GM10266 (cell line): ENCODE data around the gene MINK1.
"Not testable (repeated sequence)": the region's sequence is repeated elsewhere in the genome, so short reads cannot be mapped to it uniquely, and the experiment has no call there.

ENCODE experiments used
- DNase-seq: peaks from one replicate; pipeline ENCODE4 v3.0.0; 2012; ENCODE audit errors: extremely low spot score
- TF ChIP-seq, protein P1 (sequence below): IDR thresholded peaks from 2 replicates; pipeline ENCODE4 v1.5.1; 2012; ENCODE audit warnings: mild to moderate bottlenecking, low read depth; ENCODE audit not compliant: control insufficient read depth, insufficient read depth; ENCODE audit errors: missing control alignments

MINK1 gene

DNA sequence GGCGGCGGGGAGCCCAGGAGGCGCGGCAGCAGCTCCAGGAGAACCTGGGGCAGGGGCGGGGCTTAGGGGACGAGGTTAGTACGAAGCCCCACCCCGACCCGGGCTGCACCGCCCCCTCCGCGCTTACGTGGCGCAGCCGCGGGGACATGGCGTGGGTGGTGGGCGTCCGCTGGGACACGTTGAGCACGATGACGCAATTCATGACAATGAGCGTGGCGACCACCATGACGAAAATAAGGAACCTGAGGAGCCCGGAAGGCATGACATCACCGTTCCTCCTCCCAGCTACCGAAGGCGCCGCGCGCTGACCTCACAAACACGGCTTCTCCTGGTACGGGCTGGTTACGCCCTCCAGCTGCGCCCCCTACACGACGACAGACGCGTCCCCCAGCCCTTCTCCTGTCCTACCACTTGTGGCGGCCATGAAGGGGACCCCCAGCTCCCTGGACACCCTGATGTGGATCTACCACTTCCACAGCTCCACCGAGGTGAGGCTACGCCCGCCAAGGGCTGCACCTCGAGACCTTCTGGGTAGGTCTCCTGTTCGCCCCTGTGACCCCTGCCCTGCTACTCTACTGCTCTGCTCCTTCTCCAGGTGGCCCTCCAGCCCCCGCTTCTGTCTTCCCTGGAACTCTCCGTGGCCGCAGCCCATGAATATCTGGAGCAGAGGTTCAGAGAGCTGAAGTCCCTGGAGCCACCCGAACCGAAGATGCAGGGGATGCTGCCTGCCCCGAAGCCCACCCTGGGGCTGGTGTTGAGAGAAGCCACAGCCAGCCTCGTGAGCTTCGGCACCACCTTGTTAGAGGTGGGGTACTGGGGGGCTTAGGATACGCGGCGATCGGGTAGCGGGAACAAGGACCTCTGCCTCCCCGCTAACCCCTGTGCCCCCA, 66.4 kb downstream of the MINK1 start, which contains the start of gene C17orf107:
Gene C17orf107 (plus strand): TSS at position 196 of the 890 bp plus-strand sequence. CDS start 227 bp downstream, at position 423.
- TF ChIP-seq, protein P1, sequence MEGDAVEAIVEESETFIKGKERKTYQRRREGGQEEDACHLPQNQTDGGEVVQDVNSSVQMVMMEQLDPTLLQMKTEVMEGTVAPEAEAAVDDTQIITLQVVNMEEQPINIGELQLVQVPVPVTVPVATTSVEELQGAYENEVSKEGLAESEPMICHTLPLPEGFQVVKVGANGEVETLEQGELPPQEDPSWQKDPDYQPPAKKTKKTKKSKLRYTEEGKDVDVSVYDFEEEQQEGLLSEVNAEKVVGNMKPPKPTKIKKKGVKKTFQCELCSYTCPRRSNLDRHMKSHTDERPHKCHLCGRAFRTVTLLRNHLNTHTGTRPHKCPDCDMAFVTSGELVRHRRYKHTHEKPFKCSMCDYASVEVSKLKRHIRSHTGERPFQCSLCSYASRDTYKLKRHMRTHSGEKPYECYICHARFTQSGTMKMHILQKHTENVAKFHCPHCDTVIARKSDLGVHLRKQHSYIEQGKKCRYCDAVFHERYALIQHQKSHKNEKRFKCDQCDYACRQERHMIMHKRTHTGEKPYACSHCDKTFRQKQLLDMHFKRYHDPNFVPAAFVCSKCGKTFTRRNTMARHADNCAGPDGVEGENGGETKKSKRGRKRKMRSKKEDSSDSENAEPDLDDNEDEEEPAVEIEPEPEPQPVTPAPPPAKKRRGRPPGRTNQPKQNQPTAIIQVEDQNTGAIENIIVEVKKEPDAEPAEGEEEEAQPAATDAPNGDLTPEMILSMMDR, result no peak
- DNase-seq, result peak; percentile 91

DNA sequence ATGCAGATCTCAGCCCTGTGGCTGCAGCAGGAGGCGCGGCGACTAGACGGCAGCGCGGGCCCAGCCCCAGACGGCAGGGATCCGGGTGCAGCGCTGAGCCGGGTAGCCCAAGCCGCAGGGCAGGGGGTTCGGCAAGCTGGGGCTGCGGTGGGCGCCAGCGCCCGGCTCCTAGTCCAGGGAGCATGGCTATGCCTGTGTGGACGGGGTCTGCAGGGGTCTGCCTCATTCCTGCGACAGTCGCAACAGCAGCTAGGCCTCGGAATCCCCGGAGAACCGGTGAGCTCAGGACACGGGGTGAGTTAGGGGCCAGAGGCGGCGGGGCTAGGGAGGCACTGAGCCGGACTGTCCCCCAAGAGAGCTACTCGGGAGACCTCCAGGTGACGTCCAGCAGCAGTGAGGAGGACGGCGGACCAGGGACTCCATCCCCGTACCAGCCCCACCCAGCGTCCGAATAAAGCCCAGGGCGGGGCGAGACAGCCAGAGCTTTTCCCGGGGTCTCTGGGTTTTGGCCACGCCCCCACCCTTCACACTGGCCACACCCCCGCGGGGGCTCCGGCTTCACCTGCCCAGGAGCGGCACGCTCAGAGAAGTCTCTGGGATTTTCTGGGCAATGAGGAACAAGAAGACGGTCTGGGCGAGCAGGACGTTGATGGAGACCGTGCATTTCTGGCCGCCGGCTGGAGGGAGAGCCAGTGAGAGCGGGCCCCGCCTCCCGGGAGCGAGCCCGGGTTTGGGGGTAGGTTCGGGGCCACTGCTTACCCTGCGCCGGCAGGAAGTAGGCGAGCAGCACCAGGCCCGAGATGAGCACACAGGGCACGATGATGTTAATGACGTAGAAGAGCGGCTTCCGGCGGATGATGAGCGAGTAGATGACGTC, 67.3 kb downstream of the MINK1 start:
- DNase-seq, result peak; percentile 70
- TF ChIP-seq, protein P1, result no peak

DNA sequence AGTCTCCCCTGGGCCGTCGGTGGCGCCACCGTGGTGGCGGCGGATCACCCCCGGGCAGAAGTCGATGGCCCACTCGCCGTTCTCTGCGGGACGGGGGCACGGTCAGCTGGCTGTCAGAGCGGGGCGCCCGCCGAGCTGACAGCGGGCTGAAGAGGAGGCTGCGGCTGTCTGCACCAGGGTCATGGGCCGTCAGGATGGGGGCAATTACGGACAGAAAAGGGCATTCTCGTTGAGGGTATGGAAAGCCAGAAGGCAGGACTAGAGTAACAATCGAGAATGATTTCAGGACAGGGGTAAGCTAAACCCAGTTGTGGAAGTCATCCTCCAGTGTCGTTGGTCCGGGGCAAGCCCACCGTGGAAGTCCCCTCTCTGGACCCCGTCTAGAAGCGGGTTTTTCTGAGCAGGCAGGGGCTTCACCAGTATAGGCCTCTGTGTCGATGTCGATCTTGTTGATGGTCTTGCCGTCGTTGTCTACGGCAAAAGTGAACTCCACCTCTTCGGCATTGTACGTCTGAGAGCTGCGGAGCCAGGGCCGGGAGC, 68.0 kb downstream of the MINK1 start:
- no peak for DNase-seq
- TF ChIP-seq, protein P1, result no peak

DNA sequence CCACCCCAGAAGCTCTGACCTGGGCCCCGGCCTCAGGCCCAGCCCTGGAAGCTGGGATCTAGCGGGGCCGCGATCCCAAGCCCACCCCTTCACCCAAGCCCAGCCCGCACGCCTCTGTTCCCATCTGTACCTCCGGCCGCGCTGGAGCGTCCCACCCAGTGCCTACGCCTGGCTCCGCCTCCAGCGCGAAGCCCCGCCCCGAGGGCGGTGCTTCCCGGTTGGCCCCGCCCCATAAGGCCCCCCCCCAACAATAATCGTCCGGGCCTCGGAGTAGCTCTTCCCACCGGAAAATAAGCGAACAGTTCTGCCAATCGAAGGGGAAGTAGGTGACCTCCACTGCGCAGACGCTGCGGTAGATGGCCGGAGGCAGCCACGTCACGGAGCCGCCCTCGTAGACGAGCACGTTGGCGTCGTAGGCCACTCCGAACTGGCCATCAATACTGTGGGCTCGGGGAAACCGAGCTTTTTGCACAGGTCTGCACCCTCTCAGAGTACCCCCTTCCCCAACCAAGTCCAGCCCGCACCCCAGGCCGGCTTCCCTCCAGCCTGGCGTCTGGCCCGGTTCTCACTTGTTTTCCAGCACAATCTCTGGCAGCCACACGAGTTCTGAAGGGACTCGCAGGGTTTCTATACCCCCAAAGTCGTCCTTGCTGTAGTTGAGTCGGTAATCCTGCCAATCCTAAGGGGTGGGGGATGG, 68.7 kb downstream of the MINK1 start:
- DNase-seq, result peak; percentile 80

DNA sequence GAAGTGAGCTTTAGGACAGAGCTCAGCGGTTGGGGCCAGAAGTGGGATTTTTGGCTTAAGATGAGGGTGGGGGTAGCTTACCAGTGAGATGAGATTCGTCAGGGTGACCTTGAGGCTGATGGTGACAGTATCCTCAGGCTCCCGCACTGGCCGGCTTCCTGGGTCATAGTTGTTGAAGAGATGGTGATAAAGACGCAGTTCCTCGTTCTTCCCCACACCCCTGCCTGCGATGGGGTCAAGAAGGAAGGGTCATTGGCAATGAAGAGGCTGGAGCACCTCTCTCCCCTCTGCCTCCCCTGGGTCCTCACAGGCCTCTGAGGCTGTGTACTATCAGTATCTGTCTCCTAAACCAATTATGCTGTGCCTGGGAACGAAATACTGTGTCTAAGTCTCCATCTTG, 69.4 kb downstream of the MINK1 start:
- TF ChIP-seq, protein P1, result no peak
- peak; percentile 10 for DNase-seq

More for the DNA sequence above, 68.7 kb downstream of the MINK1 start:
- TF ChIP-seq, protein P1, result no peak

DNA sequence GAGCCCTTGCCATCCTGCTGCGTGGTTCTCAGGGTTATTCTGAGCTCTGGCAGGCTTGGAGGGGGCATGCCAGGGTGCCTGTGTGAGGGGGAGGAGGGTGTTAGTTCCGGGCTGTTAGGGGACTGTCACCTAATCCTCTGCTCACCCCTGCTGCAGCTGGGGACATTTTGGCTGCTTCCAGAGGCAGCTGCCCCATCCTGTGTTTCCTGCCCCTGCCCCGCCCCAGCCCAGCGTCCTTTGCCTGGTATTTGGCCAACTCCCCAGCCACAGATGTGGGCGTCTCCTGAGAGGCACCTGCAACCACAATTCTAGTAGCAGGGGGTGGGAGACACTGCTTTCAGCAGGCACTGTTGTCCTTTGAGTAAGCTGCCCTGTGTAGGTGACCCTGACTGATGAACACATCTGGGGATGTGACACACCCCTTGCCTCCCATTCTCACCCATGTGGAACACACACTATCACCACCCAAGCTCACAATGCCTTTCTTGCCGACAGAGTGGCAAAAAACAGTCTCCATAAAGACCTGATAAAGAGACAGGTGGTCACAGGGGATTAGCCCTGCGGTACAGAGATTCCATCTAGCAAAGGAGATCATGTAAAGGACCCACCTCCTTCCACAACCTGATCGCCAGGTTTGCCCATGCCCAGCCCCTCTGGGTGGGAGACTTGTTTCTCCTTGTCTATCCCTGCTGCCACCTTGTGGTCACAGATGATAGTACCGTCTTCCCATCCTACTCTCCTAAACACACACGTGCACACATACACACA, 70.1 kb downstream of the MINK1 start, which contains the start of gene CHRNE:
Gene CHRNE (minus strand): TSS at position 48 of the 768 bp plus-strand sequence. CDS start 35 bp downstream, at position 13.
- peak; percentile 61 for DNase-seq
- TF ChIP-seq, protein P1, result peak; percentile 77

DNA sequence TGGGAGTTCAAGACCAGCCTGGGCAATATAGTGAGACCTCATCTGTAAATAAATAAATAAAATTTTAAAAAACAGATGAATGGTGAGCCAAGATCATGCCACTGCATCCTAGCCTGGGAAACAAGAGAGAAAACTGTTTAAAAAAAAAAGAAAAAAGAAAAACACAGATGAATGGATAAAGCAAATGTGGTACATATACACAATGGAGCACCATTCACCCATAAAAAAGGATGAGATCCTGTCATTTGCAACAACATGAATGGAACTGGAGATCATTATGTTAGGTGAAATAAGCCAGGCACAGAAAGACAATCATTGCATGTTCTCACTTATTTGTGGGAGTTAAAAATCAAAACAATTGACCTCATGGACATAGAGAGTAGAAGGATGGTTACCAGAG, 73.5 kb downstream of the MINK1 start:
- DNase-seq, result not testable (repeated sequence)
